Activated CD8-positive, alpha-beta memory T cell treated with anti-CD3 and anti-CD28 coated beads for 48 hours (primary cell): Measurements from ENCODE around the gene GNB1L.
"Not testable (repeated sequence)": the region's sequence is repeated elsewhere in the genome, so short reads cannot be mapped to it uniquely, and the experiment has no call there.

Source experiments
- DNase-seq, 3 experiments: peaks; one replicate each; pipeline ENCODE4 v3.0.0-alpha.2; 2020; ENCODE audit warnings: low read depth in 2 of 3, low spot score in 2 of 3

GNB1L gene

GRCh38 chr22:19846620-19847344 lies 7.9 kb downstream of the GNB1L start:
- DNase-seq, result no peak

- DNase-seq, result no peak
These were observed 9.5 kb downstream of the GNB1L start for GRCh38 chr22:19845054-19845722.

GRCh38 chr22:19844377-19845053 lies 10.2 kb downstream of the GNB1L start:
- DNase-seq, result no peak

- DNase-seq, result no peak
These were observed 10.8 kb downstream of the GNB1L start for GRCh38 chr22:19843857-19844376.

GRCh38 chr22:19843107-19843856 lies 11.4 kb downstream of the GNB1L start:
- DNase-seq, result no peak

GRCh38 chr22:19842393-19843106 lies 12.1 kb downstream of the GNB1L start:
- DNase-seq, result no peak

GRCh38 chr22:19841641-19842392 lies 12.9 kb downstream of the GNB1L start:
- DNase-seq, result no peak

- DNase-seq, result no peak
These were observed 13.6 kb downstream of the GNB1L start for GRCh38 chr22:19840955-19841640.

- DNase-seq, result no peak
These were observed 14.6 kb downstream of the GNB1L start for GRCh38 chr22:19840059-19840458.

GRCh38 chr22:19837915-19838314 lies 16.8 kb downstream of the GNB1L start:
- DNase-seq, result no peak

GRCh38 chr22:19836512-19836911 lies 18.2 kb downstream of the GNB1L start:
- no peak for DNase-seq

- no peak for DNase-seq
These were observed 20.1 kb downstream of the GNB1L start for GRCh38 chr22:19834599-19834998.

- DNase-seq, result not testable (repeated sequence)
These were observed 21.3 kb downstream of the GNB1L start for GRCh38 chr22:19833327-19833726.

- DNase-seq, result no peak
These were observed 22.1 kb downstream of the GNB1L start for GRCh38 chr22:19832476-19833108.

- not testable (repeated sequence) for DNase-seq
These were observed 22.7 kb downstream of the GNB1L start for GRCh38 chr22:19831979-19832378.

GRCh38 chr22:19831016-19831415 lies 23.7 kb downstream of the GNB1L start:
- DNase-seq, result no peak

- DNase-seq, result no peak
These were observed 26.7 kb downstream of the GNB1L start for GRCh38 chr22:19828035-19828401.

- DNase-seq, result no peak
These were observed 27.2 kb downstream of the GNB1L start for GRCh38 chr22:19827341-19828034.
